GM12891 (cell line): ENCODE measurements around the gene SNX8.

Experiments used
- POLR2AphosphoS5 ChIP-seq: IDR thresholded peaks from 2 replicates; pipeline ENCODE4 v1.6.1; 2011; ENCODE audit warnings: low read depth, low read length, control low read depth
- SPI1 ChIP-seq: IDR thresholded peaks from 2 replicates; pipeline ENCODE4 v1.6.1; 2011; ENCODE audit warnings: low read depth, low read length, control low read depth
- TAF1 ChIP-seq: IDR thresholded peaks from 2 replicates; pipeline ENCODE4 v1.6.1; 2011; ENCODE audit warnings: low read depth, low read length, control low read depth

DNA sequence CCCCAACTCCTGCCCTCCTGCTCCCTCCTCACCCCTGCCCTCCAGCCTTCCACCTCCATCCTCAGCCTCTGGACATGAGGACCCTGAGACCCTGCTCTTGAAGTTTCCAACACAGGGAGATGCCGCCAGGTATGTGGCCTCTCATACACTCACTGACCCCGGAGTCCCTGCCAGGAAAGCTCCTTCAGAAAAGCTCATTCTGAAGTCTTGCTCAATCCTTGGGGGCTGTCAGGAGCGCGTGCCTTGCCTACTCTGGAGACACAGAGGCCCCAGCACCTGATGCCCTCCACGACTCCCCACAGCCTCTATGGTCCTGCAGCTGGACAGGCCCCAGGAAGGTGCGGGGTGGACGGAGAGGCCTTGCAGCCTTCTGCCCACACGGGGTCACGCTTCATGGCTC, 61.2 kb downstream of the SNX8 start:
- 0 out of 2 replicates have a peak, but pooled peaks have one; percentile 12 for TF ChIP-seq POLR2AphosphoS5
- TF ChIP-seq TAF1 = no peak
- no peak for TF ChIP-seq SPI1
